Stimulated activated CD4-positive, alpha-beta T cell treated with anti-CD3 and anti-CD28 coated beads, Interleukin-2, amount 100 ng/mL, for 4 hours (primary cell): ENCODE data around the gene TP53I13.

Source experiments
- DNase-seq: peaks from one replicate; pipeline ENCODE4 v3.0.0-alpha.2; 2020; ENCODE audit warnings: low read depth

TP53I13 gene

GRCh38 chr17:29615492-29616299, 47.2 kb downstream of the TP53I13 start:
- peak; percentile 79 for DNase-seq

DNA sequence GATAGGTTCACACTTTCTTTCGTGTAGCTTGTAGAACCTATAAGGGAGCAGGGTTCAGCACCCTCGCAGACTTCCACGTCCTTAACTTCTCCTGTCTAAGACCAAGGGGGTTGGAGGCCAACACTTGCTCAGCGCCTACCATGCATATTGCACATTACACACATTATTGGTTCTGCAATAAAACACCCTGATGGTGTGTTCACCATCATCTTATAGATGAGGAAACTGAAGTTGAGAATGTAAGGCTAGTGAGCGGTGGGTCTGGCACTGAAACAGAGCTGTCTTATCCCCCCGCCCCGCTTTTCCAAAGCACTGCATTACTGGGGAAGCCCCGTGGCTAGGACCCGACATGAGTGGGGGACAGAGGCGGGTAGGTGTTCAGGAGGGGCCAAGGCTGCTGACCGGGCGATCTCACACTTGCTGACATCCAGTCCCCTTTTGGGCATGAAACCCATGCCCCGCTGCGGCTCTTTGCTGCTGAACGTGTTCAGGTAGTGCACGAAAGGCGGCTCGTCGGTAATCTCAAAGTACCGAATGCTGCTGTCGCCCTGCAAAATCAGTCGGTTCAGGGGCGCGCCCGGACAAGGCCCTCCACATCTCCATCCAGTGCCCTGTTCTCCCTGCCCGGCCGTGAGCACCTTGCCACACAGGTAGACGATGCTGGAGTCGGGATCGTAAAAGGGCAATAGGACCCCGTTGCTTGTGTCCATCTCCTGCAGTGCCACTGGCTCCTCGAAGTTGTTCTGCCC, 48.0 kb downstream of the TP53I13 start:
- DNase-seq: no peak

- DNase-seq: peak; percentile 85
Measured at GRCh38 chr17:29617125-29617480, 48.6 kb downstream of the TP53I13 start.

DNA sequence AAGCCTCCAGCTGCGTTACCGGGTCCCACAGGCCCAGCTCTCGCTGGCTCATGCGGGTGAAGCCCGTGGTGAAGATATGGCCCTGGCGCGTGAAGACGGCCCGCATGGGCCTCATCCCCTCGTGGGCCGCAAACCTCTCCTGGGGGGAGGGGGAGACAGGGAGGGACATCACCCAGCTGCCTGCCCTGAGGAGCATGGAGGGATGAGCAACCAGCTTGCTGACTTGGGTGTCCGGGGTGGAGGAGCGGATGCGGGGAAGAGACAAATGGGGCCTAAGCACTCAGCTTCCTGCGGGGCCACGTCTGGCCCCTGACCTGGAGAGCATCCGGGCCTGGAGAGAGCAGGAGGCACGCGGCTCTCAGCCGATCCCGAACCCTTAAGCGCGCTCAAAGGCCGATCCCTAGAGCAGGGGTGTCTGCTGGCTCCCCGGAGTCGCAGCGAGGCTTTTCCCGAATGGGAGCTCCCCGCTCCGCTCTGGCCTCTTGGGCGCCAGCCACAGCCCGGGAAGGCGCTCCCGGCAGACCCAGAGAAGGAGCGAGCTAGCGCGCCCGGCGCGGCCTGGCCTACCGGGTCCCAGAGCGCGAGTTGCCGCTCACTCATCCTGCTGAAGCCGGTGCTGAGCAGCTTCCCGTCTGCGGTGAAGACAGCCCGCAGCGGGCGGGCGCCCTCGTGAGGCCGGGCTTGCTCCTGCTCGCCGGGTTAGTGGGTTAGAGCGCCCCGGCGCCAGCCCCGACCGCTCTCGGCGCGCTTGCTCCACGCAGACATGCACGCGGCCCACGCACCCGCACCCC, 49.2 kb downstream of the TP53I13 start:
- DNase-seq: peak; percentile 89

- no peak for DNase-seq
Measured at GRCh38 chr17:29618272-29619065, 50.0 kb downstream of the TP53I13 start.

DNA sequence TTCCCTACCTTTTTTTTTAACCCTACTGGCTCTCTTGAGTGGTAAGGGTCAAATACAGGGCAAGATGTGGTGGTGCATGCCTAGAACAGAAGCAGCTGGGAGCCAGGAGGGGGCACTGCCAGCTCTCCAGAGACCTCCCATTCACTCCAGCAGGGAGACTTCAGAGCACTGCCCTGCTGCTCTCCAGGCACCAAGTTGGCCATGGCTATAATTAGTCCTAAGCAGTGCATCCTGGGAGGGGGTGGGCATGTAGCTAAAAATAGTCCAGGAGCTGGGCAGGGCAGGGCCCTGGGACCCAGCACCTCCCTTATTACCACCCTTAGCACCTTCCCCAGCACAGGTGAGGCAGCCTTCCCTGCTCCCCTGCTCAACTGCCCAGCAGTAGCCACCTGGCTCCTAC, 50.8 kb downstream of the TP53I13 start:
- DNase-seq: no peak

GRCh38 chr17:29620271-29620670, 51.8 kb downstream of the TP53I13 start:
- DNase-seq: no peak

- no peak for DNase-seq
Measured at GRCh38 chr17:29620779-29621500, 52.4 kb downstream of the TP53I13 start.

DNA sequence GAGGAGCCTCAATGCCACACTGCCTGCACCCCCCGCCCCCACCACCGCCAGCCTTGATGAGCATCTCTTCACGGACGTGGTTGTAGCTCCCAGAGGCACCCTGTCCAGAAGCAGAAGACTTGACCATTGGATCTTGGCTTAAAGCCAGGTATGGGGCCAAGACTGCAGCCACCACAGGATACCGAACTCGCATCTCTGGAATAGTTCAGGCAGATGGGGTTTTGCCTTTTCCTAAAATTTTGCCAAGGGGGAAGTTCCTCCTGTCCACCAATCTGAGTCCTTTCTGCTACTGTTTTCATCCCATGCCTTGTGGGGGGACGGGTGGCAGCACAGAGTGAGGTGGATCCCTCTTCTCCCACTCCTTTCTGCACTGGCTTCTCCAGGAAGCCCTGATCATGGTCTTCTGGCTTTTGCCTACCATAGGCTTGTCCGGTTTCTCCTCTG, 53.3 kb downstream of the TP53I13 start:
- DNase-seq: no peak
